Activated CD4-positive, alpha-beta T cell treated with anti-CD3 and anti-CD28 coated beads for 36 hours (primary cell): ENCODE measurements around the gene LGSN. TPM values are rescaled to one million over a fixed set of nuclear protein-coding genes. Genes with fewer than 3 reads are reported as not detected.
"Not testable (repeated sequence)": the region's sequence is repeated elsewhere in the genome, so short reads cannot be mapped to it uniquely, and the experiment has no call there.

ENCODE experiments used
- ATAC-seq: fragments of 200-7000 bp; cut with Tn5 transposase; one replicate; pipeline ENCODE4 v1.10.0; 2021; ENCODE audit warnings: mild to moderate bottlenecking, moderate library complexity
- CTCF ChIA-PET: fragments of 350-600 bp; sonication (Branson Sonifier 250); formaldehyde crosslinking; loops from one replicate; lab custom pipeline; 2021; ENCODE audit warnings: antibody characterized with exemption; lab: Charles Lee
- POLR2A ChIA-PET: fragments of 350-600 bp; sonication (Branson Sonifier 250); formaldehyde crosslinking; loops from one replicate; lab custom pipeline; 2021; ENCODE audit warnings: antibody characterized with exemption, inconsistent platforms; lab: Charles Lee
- DNase-seq: peaks from one replicate; pipeline ENCODE4 v3.0.0-alpha.2; 2020
- H3K27ac Mint-ChIP-seq: one replicate; pipeline ENCODE4 v1.8.0; 2021; ENCODE audit warnings: mixed read lengths
- H3K27me3 Mint-ChIP-seq: one replicate; pipeline ENCODE4 v1.8.0; 2021; ENCODE audit warnings: mixed read lengths
- H3K36me3 Mint-ChIP-seq: one replicate; pipeline ENCODE4 v1.8.0; 2021; ENCODE audit warnings: low read depth, mixed read lengths
- H3K4me1 Mint-ChIP-seq: one replicate; pipeline ENCODE4 v1.8.0; 2021; ENCODE audit warnings: mixed read lengths
- H3K4me3 Mint-ChIP-seq: one replicate; pipeline ENCODE4 v1.8.0; 2021; ENCODE audit warnings: mild to moderate bottlenecking, moderate library complexity, mixed read lengths
- H3K9me3 Mint-ChIP-seq: one replicate; pipeline ENCODE4 v1.8.0; 2021; ENCODE audit warnings: low read depth, mixed read lengths
- intact Hi-C, 2 experiments: fragments of 100-400 bp; cut with DNase I in 1 of 2; cut with micrococcal nuclease in 1 of 2; formaldehyde crosslinking; loops; one replicate each; pipeline versions ENCODE4 v1.14.2 to v1.15.1; 2022 to 2024; cut with DNase I, micrococcal nuclease
- total RNA-seq, 2 experiments: library from RNA; stranded (reverse); gene quantifications; one replicate each; pipeline ENCODE4 v1.2.3, GENCODE V29; 2021

The LGSN gene
- total RNA-seq, 2 experiments from 2014 or later: not detected

DNA sequence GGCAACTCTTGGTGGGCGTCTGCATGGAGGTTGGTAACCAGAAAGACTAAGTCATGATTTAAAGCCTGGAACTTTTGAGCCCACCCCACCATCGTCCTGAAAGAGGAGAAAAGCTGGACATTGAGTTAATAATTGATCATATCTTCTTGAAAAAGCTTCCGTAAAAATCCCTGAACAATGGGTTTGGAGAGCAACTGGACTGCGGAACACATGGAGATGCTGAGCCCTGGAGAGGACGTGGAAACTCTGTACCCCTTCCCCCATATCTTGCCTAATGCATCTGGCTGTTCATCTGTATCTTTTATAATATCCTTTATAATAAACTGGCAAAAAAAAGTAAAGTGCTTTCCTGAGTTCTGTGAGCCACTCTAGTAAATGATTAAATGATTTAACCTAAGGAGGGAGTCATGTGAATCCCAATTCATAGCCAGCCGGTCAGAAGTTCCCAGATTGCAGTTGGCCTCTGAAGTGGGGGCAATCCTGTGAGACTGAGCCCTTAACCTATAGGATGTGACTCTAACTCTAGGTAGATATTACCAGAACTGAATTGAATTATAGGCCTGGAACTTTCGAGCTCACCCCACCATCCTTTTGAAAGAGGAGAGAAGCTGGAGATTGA lies 26.5 kb upstream of the LGSN start:
- DNase-seq: no peak
- Mint-ChIP-seq H3K9me3 (no peaks in the 10 kb centered on the region), H3K4me3 (no peak overlapping the region), H3K36me3 (no peaks in the 10 kb centered on the region), H3K27ac (no peak overlapping the region), H3K27me3 (peaks cover 4% of the 10 kb centered on the region), H3K4me1 (no peaks in the 10 kb centered on the region)
- intact Hi-C loops: no loop called here
- ChIA-PET POLR2A (interaction anchor here (0.6 kb wide), 1 partner anchor 228 kb away, joined by 3 read pairs; no protein-coding TSS in a partner anchor), CTCF (no interaction called here)
- no peak for ATAC-seq

GRCh38 chr6:63340351-63340750 lies 20.6 kb upstream of the LGSN start:
- CTCF ChIA-PET: no interaction called here
- H3K36me3 Mint-ChIP-seq: no peaks in the 10 kb centered on the region
- POLR2A ChIA-PET: no interaction called here

GRCh38 chr6:63334652-63335051 lies 14.9 kb upstream of the LGSN start:
- DNase-seq, CTCF ChIA-PET, H3K4me1 Mint-ChIP-seq, intact Hi-C loops, ATAC-seq, H3K36me3 Mint-ChIP-seq, H3K27ac Mint-ChIP-seq, H3K9me3 Mint-ChIP-seq, H3K27me3 Mint-ChIP-seq, POLR2A ChIA-PET, H3K4me3 Mint-ChIP-seq: not testable (repeated sequence)

More at GRCh38 chr6:63340351-63340750, 20.6 kb upstream of the LGSN start:
- H3K4me3 Mint-ChIP-seq: no peak overlapping the region
- no peaks in the 10 kb centered on the region for H3K4me1 Mint-ChIP-seq
- DNase-seq: no peak
- intact Hi-C loops: no loop called here
- no peak overlapping the region for H3K27ac Mint-ChIP-seq
- no peaks in the 10 kb centered on the region for H3K27me3 Mint-ChIP-seq
- no peak for ATAC-seq
- peaks cover 15% of the 10 kb centered on the region for H3K9me3 Mint-ChIP-seq

GRCh38 chr6:63333440-63333839 lies 13.7 kb upstream of the LGSN start:
- Mint-ChIP-seq H3K36me3 (no peaks in the 10 kb centered on the region), H3K4me3 (no peak overlapping the region), H3K27ac (no peak overlapping the region), H3K9me3 (no peaks in the 10 kb centered on the region), H3K4me1 (no peaks in the 10 kb centered on the region), H3K27me3 (no peaks in the 10 kb centered on the region)
- intact Hi-C loops: no loop called here
- POLR2A ChIA-PET: no interaction called here
- DNase-seq: no peak
- no peak for ATAC-seq
- CTCF ChIA-PET: no interaction called here

GRCh38 chr6:63326630-63327029 lies 6.8 kb upstream of the LGSN start:
- H3K4me1 Mint-ChIP-seq, H3K36me3 Mint-ChIP-seq, H3K27ac Mint-ChIP-seq, H3K4me3 Mint-ChIP-seq, POLR2A ChIA-PET, intact Hi-C loops, CTCF ChIA-PET, DNase-seq, H3K9me3 Mint-ChIP-seq, ATAC-seq, H3K27me3 Mint-ChIP-seq: not testable (repeated sequence)

DNA sequence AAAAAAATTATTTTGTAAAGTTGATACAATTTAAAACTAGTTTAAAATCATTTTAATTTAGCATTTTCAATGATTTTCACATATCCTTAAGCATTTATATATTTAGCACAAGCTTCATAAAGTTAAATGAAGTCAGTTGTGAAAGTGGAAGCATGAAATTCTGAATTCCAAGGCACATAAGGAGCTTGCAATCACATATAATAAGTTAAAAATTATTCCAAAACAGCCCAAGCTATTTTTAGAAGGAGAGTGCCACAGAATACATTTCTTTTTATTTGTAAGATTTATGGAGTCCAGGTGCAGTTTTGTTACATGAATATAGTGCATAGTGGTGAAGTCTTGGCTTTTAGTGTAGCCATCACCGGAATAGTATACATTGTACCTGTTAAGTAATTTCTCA lies 3.2 kb upstream of the LGSN start:
- Mint-ChIP-seq H3K36me3 (no peaks in the 10 kb centered on the region), H3K4me1 (no peaks in the 10 kb centered on the region), H3K9me3 (peaks cover 2% of the 10 kb centered on the region), H3K4me3 (no peak overlapping the region), H3K27me3 (no peaks in the 10 kb centered on the region), H3K27ac (no peak overlapping the region)
- CTCF ChIA-PET: no interaction called here
- POLR2A ChIA-PET: no interaction called here
- DNase-seq: no peak
- intact Hi-C loops: no loop called here
- ATAC-seq: no peak

DNA sequence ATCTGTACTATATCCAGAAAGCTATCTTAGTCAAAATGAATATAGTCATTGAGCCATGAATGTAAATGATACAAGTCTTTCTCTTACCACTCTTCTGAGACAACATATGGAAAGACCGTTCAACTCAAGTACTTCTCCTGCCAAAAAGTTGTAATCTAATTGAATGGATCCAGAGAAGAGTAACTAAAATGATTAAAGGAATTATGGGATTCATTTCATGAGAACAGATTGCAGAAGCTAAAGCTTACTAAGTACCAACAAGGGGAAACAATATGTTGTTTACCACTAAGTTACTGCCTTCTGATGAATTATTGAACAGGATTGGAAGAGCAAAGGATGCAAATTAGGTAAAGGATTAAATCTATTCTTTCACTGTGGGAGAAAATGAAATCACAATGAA lies 2.0 kb upstream of the LGSN start:
- no peaks in the 10 kb centered on the region for H3K4me1 Mint-ChIP-seq
- CTCF ChIA-PET: no interaction called here
- intact Hi-C loops: no loop called here
- peaks cover 2% of the 10 kb centered on the region for H3K9me3 Mint-ChIP-seq
- DNase-seq: no peak
- no peaks in the 10 kb centered on the region for H3K36me3 Mint-ChIP-seq
- POLR2A ChIA-PET: interaction anchor here (0.6 kb wide), 1 partner anchor 1326 kb away, joined by 7 read pairs; no protein-coding TSS in a partner anchor
- no peak overlapping the region for H3K4me3 Mint-ChIP-seq
- no peaks in the 10 kb centered on the region for H3K27me3 Mint-ChIP-seq
- ATAC-seq: no peak
- no peak overlapping the region for H3K27ac Mint-ChIP-seq

DNA sequence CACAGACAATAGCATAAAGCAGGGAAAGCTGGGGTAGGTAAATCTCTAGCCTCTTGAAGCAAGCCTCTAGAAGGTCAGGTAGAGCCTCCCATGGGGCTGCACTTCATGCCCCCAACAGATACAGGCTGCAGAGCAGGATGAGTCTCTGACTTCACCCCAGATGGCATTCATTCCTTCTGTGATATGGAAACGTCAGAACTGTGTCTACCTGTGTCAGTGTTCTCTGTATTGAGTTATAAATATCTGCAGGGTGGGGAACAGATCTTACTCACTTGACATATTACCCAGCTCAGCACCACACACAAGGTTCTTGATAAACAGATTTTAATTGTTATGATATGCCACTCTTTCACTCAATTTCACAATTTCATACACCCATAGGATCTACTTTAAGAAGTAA lies 2.1 kb downstream of the LGSN start:
- H3K36me3 Mint-ChIP-seq: no peaks in the 10 kb centered on the region
- POLR2A ChIA-PET: no interaction called here
- no peak for ATAC-seq
- no peaks in the 10 kb centered on the region for H3K9me3 Mint-ChIP-seq
- DNase-seq: no peak
- no peak overlapping the region for H3K27ac Mint-ChIP-seq
- no peak overlapping the region for H3K4me3 Mint-ChIP-seq
- no peaks in the 10 kb centered on the region for H3K4me1 Mint-ChIP-seq
- peaks cover 3% of the 10 kb centered on the region for H3K27me3 Mint-ChIP-seq
- intact Hi-C loops: no loop called here
- CTCF ChIA-PET: interaction anchor here (1.5 kb wide), 1 partner anchor 447 kb away, joined by 4 read pairs; no protein-coding TSS in a partner anchor

DNA sequence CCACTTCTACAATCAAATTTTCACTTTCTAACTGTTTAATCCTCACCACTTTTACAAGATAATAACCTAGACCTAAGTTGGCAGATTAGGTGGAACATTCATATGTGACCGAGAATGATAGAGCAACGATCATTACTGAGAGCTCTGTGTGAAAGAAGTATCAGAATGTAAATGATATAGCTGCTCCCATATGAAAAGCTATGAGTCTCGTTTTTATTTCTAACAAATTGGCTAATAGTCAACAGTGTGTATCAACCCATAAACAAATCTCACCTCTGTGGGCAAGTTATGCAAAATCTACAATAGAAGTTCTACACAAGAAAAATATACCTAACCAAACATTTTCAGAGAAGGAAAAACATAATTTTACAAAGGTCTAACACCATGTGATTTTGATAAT lies 3.7 kb downstream of the LGSN start:
- no peaks in the 10 kb centered on the region for H3K36me3 Mint-ChIP-seq
- H3K27me3 Mint-ChIP-seq: peaks cover 5% of the 10 kb centered on the region
- DNase-seq: no peak
- no peak overlapping the region for H3K27ac Mint-ChIP-seq
- CTCF ChIA-PET: no interaction called here
- no peaks in the 10 kb centered on the region for H3K4me1 Mint-ChIP-seq
- no peak for ATAC-seq
- no peaks in the 10 kb centered on the region for H3K9me3 Mint-ChIP-seq
- intact Hi-C loops: no loop called here
- POLR2A ChIA-PET: no interaction called here
- H3K4me3 Mint-ChIP-seq: no peak overlapping the region

GRCh38 chr6:63313111-63313510 lies 6.7 kb downstream of the LGSN start:
- Mint-ChIP-seq H3K36me3 (no peaks in the 10 kb centered on the region), H3K4me3 (no peak overlapping the region), H3K4me1 (no peaks in the 10 kb centered on the region), H3K9me3 (no peaks in the 10 kb centered on the region), H3K27ac (no peak overlapping the region), H3K27me3 (peaks cover 5% of the 10 kb centered on the region)
- no peak for ATAC-seq
- DNase-seq: no peak
- ChIA-PET CTCF (no interaction called here), POLR2A (no interaction called here)
- intact Hi-C loops: no loop called here

DNA sequence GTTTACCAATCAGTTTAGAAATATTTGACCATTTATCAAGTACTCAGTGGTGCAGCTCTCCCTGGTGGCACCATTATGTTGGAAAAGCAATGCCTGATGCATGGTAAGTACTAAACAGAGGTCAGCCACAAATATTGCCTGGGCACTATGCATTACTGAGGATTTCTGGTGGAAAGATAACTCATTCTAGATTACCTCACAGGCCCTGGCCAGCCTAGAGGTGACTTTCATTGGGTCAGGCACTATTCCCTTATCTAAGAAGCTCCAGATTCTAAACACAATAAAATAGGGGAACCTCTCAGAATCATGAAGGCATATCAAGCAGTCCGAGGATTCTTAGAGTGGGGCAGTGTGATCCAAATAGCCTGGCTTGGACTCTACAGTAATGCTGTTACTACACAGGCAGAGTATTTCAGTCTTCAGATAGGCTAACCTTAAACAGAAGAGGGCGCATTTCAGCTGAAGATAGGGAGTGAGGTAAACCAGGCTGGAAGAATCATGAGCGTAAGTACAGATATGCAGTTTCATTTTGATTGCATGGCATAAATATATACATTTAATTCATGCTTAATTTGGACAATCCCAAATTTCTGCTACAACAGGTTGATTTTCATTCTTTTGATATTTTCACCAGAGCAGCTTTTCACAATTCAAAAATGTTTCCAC lies 12.1 kb downstream of the LGSN start:
- no peak overlapping the region for H3K27ac Mint-ChIP-seq
- H3K36me3 Mint-ChIP-seq: no peaks in the 10 kb centered on the region
- DNase-seq: no peak
- H3K4me3 Mint-ChIP-seq: no peak overlapping the region
- POLR2A ChIA-PET: interaction anchor here (0.7 kb wide), 1 partner anchor 1116 kb away, joined by 3 read pairs; no protein-coding TSS in a partner anchor
- ATAC-seq: no peak
- H3K9me3 Mint-ChIP-seq: no peaks in the 10 kb centered on the region
- intact Hi-C loops: loop anchor here in 1 of 2 experiments (5.0 kb wide), 1 partner anchor 455 kb away; no protein-coding TSS in a partner anchor
- CTCF ChIA-PET: interaction anchor here (1.6 kb wide), 1 partner anchor 457 kb away, joined by 6 read pairs; no protein-coding TSS in a partner anchor
- no peaks in the 10 kb centered on the region for H3K4me1 Mint-ChIP-seq
- H3K27me3 Mint-ChIP-seq: peaks cover 3% of the 10 kb centered on the region

DNA sequence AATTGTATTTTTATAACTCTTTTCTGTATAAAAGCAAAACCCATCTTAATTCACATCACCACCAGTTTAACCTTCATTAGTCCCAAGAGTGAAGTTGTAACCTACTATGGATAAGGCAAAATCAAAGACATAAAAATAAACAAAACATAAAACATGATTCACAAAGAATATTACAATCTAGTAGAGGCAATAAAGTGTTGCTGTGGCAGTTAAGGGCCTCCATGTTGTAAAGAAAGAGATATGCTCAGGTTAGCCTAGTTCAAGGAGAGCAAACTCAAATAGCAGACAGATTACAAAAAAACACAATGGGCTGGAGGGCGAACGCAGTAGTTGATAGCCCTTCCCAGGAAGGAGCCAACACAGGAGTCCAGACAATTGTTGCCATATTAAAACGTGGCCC lies 13.4 kb downstream of the LGSN start:
- ATAC-seq (no peak), DNase-seq (no peak)
- Mint-ChIP-seq H3K27ac (no peak overlapping the region), H3K4me1 (no peaks in the 10 kb centered on the region), H3K4me3 (no peak overlapping the region), H3K9me3 (no peaks in the 10 kb centered on the region), H3K27me3 (no peaks in the 10 kb centered on the region), H3K36me3 (no peaks in the 10 kb centered on the region)
- POLR2A ChIA-PET: no interaction called here
- CTCF ChIA-PET: interaction anchor here (0.6 to 1.6 kb wide), 2 partner anchors 8 to 458 kb away, joined by 4 to 6 read pairs; no protein-coding TSS in a partner anchor
- intact Hi-C loops: loop anchor here in 1 of 2 experiments (5.0 kb wide), 1 partner anchor 456 kb away; no protein-coding TSS in a partner anchor
